HG03095 (cell line): ENCODE data around the gene TMEM37.
"Not testable (repeated sequence)": the region's sequence is repeated elsewhere in the genome, so short reads cannot be mapped to it uniquely, and the experiment has no call there.

Source experiments
- ATAC-seq: cut with Tn5 transposase; IDR thresholded peaks from one replicate; pipeline ENCODE4 v1.9.1; 2021; ENCODE audit warnings: moderate library complexity; ENCODE audit not compliant: unreplicated experiment

The TMEM37 gene, protein sequence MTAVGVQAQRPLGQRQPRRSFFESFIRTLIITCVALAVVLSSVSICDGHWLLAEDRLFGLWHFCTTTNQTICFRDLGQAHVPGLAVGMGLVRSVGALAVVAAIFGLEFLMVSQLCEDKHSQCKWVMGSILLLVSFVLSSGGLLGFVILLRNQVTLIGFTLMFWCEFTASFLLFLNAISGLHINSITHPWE

DNA sequence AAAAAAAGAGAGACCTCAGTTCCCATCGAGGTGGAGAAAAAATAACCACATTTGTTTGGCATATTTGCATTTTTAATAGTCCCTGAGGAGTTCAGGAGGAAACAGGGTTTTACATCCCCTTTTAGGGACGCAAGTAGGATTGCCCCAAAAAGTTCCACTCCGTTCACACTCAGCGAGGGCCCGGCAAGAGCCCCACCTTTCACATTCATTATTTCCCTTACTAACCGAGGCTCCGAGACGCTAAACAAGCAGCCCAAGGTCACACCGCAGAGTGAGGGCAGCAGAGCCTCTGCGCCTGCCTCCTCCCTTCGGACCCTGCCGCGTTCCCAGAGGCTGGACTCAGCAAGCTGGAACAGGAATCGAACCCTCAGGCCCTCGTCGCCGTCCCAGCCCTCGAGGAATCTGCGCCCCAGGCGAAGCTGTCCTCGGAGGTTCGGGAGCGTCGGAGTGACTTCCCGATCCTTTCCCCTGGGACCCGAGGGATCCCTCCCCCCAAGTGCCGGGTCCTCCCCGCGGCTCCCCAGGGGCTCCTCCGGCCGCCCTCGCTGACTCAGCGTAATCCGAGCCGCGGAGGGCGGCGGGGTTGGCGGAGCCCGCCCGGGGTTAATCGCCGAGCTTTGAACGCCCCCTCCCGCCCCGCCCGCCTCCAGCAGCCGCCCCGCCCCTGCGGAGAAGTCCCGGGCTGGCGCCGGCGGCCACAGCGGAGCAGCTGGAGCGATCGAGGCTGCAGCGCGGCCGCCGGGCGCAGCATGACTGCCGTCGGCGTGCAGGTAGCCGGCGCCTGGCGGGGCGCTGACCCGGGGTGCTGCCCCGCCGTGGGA, at the start of gene TMEM37:
Gene TMEM37, plus strand, starts transcription at position 700 of the 821 bp plus-strand sequence. Its CDS starts 50 bp downstream, at position 750.
- peak; percentile 65 for ATAC-seq

DNA sequence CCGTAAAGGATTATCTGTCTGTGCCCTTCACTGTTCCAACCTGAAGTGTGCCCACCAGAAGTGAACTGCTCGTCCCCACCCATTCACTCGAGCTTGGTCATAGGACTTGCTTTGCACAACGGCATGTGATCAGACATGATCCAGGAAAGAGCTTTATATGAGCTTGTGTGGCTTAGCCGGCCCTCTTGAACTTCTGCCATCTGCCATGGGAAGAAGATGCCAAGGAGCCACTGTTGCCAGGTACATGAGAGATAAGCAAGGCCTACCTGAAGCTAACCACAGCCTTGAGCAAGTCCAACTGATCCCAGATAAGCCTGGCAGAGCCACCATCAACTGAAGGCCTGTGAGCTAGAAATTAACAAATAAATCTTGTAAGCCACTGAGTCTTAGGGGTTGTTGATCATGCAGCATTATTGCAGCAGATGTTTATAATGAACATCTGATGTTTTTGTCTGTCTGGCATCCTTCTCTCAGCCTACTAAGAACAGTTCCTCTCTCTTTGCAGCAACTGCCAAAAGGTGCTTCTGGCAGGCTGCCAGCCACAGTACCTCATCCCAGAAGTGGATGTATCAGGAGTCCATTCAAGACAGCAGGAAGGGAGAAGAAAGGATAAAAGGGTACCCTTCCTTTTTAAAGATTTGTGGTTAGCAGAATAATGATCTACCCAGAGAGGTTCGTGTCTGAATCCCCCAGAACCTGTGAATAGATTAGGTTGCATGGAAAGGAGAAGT, 48.1 kb upstream of the TMEM37 start:
- ATAC-seq = no peak

DNA sequence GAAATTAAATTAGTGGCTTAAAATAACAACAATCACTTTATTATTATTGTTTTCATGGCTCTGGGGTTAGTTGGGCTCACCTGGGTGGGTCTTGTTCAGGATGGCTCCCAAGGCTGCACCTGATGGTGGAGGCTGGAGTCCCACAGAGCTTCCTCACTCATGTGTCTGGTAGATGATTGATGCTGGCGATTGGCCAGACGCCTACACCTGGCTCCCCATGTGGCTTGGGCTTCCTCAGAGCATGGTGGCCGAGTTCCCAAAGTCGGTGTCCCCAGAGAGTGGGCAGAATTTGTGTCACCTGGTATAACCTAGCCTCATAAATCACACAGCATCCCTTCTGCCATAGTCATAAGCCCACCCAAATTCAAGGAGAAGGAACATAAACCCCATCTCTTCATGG, 46.7 kb upstream of the TMEM37 start:
- no peak for ATAC-seq

DNA sequence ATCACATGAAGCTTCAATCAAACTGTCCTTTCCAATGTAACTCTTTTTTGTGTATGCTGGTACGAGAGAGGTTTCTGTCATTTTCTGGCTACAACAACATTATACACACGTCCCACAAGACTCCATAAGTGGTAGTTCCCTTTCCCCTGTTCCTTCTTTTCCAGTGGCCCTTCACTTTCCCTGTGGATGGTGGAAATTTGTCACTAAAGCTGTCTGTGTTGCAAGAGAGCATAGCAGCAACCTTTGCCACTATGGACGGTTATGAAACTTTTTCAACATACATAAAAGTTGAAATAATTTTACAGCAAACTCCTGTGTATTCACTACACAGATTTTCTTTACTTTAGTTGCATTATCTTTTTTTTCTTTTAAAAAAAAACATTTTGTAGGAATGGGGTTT, 46.2 kb upstream of the TMEM37 start:
- no peak for ATAC-seq

DNA sequence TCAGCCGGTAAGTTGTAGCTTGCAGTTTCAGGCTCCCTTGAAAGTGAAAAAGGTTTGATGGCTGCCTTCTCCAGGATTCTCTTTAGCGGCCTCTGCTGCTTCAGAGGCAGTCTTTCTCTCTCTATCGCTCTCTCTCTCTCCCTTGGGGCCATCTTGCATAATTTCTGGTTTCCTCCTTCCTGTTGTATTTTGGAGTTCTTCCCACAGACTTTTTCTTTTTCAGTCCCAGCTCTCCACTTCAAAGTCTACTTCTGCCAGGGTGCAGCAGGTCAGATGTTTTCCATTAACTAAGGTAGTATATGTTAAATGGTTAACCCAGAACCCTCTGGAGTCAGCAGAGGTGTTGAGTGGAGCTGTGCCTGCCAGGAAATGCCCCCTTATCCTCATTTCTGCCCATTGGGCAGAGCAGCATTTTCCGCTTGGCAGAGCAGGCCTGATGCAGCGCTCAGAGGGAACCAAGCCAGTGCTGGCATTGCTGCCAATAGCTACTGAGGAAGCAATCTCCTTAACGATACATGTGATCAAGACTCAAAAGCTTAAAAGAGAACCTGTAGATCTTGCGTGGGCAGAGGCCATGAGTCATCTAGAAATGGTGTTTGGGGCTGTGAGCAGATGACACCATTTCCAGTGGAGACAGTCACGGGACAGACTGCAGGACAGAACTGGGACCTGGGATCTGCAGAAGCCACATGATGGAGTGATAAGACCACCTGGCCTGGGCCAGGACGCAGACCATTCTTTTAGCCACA, 44.1 kb upstream of the TMEM37 start:
- ATAC-seq = peak; percentile 79

DNA sequence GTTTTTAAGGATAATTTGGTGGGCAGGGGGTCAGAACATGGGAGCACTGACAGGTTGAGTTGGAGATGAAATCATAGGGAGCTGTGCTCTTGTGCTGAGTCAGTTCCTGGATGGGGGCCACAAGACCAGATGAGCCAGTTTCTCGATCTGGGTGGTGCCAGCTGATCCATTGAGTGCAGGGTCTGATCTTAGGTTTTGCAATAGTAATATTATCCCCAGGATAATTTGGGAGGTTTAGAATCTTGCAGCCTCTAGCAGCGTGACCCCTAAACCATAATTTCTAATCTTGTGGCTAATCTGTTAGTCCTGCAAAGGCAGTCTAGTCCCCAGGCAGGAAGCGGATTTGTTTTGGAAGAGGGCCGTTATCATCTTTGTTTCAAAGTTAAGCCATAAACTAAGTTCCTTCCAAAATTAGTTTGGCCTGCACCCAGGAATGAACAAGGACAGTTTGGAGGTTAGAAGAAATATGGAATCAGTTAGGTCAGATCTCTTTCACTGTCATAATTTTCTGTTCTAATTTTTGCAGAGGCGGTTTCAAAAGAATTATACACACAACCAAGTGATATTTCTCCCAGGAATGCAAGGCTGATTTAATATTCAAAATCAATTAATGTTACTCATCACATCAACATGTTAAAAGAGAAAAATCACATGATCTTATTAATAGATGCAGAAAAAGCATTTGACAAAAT, 41.9 kb upstream of the TMEM37 start:
- no peak for ATAC-seq

DNA sequence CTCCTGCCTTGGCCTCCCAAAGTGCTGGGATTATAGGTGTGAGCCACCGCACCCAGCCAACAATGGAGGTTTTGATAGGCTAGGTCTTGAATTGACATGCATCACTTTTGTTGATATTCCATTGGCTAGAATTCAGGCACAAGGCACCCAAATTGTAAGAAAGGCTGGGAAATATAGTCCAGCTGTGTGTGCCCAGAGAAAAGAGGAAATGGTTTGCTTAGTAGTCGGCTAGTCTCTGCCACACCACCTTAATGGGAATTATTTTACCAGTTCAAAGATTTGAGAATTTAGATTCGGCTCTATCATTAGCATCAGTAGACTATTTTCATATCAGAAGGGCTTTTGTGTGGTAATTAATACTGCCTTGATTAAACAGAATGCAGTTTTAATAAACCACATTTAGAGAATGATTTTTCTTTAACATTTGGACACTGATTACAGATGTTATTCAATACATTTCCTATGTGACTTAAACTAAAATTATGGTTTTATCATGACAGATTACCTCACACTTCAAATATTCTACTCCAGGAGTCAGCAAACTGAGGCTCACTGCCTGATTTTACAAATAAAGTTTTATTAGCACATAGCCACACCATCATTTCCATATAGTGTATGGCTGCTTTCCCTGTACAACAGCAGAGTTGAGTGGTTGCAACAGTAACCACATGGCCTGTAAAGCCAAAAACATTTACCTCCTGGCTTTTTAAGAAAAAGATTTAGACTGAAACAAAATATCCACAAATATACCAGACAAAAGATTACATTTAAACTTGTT, 37.5 kb upstream of the TMEM37 start:
- no peak for ATAC-seq

DNA sequence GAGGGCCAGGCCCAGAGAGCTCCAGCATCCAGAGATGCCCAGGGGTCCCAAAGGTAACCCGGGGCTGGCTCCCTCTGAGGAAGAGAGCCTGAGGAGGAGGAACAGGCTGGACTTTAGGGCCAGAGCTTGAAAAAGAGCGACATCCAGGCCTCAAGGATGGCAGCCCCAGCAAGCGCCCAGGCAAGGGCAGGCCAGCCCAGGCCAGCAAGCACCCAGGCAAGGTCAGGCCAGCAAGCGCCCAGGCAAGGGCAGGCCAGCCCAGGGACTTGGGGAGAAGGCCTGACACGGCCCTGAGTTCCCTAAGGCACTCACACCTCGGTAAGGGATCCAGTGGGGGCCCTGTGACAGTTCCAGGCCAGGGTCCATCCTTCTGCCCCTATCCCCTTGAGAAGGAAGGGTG, 34.5 kb upstream of the TMEM37 start:
- no peak for ATAC-seq

DNA sequence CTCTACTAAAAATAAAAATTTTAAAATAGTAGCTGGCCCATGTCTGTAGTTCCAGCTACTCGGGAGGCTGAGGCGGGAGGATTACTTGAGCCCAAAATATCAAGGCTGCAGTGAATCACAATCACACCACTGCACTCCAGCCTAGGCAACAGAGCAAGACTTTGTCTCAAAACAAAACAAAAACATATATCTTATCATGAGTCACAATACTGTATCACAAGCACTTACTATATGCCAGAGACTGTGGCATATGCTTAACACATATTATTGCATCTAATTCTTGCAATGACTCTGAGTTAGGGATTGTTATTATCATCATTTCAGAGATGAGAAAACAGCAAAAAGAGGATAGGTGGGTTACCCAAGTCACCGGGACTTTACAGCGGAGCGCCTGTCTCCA, 29.5 kb upstream of the TMEM37 start:
- ATAC-seq = no peak

DNA sequence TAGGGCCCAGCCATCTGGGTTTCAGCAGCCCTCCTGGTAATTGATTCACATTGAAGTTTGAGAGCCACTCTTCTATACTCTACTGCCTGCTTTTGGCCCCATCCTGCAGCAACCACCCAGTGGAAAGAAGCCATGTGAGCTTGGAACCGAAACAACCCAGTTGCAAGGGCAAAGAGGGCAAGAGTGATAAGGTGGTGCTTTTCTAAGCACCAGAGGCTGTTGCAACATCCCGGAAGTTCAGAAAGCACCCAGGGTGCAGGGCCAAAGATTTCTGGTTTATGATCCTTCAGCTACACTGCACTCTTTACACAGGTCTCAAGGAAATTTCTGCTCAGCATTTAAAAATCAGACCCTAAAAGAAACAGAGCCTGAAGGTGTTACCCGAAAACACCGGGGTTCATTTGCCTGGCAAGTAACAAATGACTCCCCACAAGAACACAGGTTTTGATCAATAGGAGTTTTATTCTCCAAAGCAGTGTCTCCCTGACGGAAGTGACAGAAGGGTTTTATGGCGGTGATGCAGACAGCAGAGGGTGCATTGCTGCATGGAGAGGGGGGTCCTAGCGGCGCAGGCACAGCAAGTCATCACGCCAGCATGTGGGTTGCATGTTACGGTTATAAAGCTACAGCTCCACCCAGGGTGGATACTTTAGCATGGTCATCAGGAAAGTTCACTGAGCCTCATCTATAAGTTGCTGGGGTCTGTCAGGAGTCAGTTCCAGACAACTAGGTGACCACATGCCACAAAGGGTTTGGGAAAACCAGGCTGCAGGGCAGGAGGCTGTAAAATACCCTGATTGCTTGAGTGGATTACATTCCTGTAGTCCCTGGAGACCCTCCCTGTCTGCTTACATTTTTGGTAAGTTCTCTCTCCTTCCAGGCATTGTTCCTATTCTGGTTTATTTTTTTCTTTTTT, 28.8 kb upstream of the TMEM37 start:
- no peak for ATAC-seq

DNA sequence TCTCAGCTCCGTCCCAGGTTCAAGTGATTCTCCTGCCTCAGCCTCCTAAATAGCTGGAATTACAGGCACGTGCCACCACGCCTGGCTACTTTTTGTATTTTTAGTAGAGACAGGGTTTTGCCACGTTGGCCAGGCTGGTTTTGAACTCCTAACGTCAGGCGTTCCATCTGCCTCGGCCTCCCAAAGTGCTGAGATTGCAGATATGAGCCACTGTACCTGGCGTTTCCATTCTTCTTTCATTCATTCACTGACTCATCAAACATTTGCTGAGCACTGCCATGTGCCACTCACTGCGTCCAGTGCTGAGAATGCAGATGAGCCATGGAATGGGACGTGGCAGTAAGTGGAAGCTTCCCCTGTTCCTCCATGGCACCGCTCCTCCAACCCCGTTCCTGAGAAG, 28.0 kb upstream of the TMEM37 start:
- not testable (repeated sequence) for ATAC-seq

DNA sequence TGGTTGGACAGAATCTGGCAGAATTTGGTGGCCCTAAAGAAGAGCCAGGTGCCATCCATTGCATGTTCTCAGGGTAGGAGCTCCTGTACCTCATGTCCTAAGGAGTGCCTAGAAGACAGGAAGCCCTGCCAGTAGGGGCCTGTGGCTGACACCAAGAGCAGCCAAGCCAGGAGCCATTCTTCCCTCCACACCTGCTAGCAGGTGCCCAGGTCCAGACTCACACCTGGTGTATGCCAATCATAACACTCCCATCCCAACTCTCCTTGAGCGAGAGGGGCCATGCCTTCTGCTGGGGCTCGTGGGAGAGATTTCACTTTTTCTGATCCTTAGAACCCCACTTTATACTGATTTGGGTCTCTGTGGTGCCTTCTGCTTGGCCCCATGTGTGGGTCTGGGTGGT, 26.5 kb upstream of the TMEM37 start:
- ATAC-seq = no peak

DNA sequence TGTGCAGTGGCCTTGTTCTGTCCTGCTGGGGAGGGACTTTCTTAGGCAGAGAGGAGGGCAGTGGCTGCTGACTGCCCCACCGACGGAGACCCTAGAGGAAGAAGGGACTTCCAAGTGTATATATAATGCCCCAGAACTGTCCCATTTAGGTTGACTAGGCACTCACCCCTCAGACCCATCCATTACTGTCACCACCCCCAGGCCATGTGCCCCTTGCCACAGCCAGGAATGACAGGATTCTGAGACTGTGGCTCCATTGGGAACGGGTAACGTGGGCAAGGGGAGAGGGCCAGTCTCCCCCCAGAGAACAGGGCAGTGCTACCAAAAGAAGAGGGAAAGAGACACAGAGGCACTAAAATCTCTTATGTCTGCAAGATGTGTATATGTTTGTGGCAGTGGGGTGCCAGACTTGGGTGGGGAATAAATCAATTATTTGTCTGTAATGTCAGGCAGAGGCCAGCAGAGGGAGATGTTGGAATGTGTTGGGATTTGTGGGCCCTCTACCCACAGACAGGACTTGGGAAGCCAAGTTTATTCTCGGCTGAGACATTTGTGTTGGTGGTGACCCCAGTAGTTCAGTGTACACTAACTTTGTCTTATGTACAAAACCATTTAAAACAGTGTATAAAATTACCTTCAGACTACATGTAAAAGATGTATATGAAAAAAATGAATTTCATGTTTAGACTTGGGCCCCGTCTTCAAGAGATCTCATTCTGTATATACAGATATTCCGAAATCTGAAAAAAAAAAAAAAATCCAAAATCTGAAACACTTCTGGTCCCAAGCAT, 24.0 kb upstream of the TMEM37 start:
- ATAC-seq = no peak

DNA sequence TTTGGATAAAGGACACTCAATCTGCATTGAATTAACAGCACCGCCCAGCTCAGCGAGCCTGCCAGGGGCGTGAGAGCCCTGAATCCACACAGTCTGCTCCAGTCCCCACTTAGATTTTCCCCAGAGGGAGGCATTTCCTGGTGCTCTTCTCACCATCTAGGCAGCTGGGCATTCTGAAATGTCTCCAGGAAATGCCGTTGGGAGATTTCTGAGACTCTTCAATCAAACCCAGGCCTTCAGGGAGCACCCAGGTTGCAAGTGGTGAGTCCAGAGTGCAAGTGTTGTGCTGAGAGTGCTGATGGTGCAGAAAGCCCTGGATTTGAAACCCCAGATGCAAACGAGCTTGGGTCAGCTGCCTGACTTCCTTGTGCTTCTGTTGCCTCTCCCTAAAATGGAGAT, 23.4 kb upstream of the TMEM37 start:
- no peak for ATAC-seq

DNA sequence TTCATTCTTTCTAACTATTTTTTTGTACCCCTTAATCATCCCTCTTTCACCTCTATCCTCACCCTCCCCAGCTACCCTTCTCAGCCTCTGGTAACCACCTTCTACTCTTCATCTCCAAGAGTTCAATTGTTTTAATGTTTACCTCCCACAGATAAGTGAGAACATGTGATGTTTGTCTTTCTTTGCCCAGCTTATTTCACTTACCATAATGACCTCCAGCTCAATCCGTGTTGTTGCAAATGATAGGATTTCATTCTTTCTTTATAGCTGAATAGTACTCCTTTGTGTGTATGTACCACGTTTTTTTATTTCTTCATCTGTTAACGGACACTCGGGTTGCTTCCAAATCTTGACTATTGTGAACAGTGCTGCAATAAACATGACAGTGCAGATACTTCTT, 22.1 kb upstream of the TMEM37 start:
- ATAC-seq = no peak

DNA sequence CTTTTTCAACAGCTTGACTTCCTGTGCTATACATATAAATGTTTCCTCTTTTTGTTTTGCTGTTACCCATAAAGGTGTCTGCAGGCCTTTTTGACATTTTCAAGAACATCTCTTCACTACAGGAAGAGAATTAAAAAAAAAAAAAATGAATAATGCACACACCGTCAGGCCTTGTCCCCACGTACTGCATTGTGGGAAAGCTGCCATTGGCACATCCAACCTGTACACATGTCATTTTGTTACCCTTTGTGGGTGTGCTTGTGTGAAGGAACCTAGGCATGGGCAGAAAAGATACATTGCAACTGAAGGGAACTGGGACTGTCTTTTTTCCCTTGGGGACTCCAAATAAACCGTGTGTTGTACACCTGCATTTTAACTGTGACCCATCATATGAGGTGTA, 16.8 kb upstream of the TMEM37 start:
- ATAC-seq = no peak

DNA sequence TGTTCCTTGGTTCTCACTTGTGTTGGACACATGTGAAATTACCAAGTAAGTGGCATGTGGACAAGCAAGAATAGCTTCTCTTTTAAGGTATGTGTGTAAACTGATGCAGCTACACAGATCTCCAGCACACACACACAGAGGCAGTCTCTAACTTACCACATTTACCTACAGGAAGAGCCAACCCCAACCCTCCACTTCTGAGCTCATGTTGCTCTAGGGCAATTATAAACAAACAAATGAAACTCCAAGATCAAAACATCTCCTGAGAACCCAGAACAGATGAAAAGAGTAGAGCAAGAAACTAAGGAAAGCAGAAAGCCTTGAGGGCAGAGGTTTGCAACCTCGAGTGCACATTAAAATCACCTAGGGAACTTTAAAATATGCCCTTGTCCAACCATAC, 16.0 kb upstream of the TMEM37 start:
- ATAC-seq = no peak

DNA sequence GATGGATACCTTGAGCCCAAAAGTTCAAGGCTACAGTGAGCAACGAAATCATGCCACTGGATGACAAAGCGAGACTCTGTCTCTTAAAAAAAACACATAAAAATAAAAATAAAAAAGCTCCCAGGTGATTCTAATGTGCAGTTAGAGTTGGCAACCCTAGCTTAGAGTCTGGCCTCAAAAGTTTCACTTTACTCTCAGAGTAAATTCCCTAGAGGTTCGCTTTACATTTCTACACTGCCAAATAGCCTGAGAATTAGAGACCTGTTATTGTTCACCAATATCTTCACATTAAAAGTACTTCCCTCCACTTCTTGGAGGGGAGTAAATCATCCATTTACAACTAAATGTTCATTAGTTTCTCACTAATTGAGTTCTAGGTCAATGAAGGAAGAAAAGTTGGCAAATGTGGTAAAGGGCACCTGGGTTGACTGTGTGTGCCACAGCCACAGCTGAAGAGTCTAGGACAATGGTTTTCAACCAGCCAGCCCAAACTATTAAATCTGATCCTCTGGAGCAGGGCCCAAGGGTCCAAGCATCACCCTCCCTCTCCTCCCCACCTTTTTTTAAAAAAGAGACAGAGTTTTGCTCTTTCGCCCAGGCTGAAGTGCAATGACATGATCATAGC, 15.2 kb upstream of the TMEM37 start:
- peak; percentile 57 for ATAC-seq
